MCF 10A (cell line): Measurements from ENCODE around the gene PPP1R3G. TPM values are rescaled to one million over a fixed set of nuclear protein-coding genes. Genes with fewer than 3 reads are reported as not detected.
A peak's percentile ranks its signal among the peaks of the same experiment; 100 is the strongest.

Source experiments
- BruUV-seq: library from RNA; stranded (reverse); fragments of 400-500 nt; replicated peaks from 2 replicates; lab custom pipeline; 2021; lab: Mats Ljungman, UMichigan
- CTCF ChIA-PET: fragments of 300-600 bp; sonication (Branson Sonifier 250); formaldehyde crosslinking; extraction: SDS; loops from one replicate; lab custom pipeline; 2021; ENCODE audit warnings: antibody characterized with exemption, inconsistent platforms; lab: Yijun Ruan, JAX
- POLR2A ChIA-PET: fragments of 300-600, 350-650 bp; sonication (Branson Sonifier 250); formaldehyde crosslinking; extraction: SDS; loops from one replicate; lab custom pipeline; 2020; ENCODE audit warnings: antibody characterized with exemption, inconsistent platforms; lab: Yijun Ruan, JAX
- DNase-seq: peaks from one replicate; pipeline ENCODE4 v3.0.0-alpha.2; 2018; ENCODE audit not compliant: unreplicated experiment
- H3K27ac Mint-ChIP-seq: one replicate; pipeline ENCODE4 v1.8.0; 2022; ENCODE audit warnings: mild to moderate bottlenecking, low read depth, mixed read lengths; ENCODE audit not compliant: unreplicated experiment
- H3K27me3 Mint-ChIP-seq: one replicate; pipeline ENCODE4 v1.8.0; 2022; ENCODE audit warnings: mixed read lengths; ENCODE audit not compliant: insufficient read depth, unreplicated experiment
- H3K36me3 Mint-ChIP-seq: one replicate; pipeline ENCODE4 v1.8.0; 2022; ENCODE audit warnings: mild to moderate bottlenecking, moderate library complexity, mixed read lengths; ENCODE audit not compliant: insufficient read depth, unreplicated experiment
- H3K4me1 Mint-ChIP-seq: one replicate; pipeline ENCODE4 v1.8.0; 2022; ENCODE audit warnings: mixed read lengths; ENCODE audit not compliant: insufficient read depth, unreplicated experiment
- H3K4me3 Mint-ChIP-seq: one replicate; pipeline ENCODE4 v1.8.0; 2022; ENCODE audit warnings: mild to moderate bottlenecking, moderate library complexity, mixed read lengths; ENCODE audit not compliant: unreplicated experiment
- H3K9me3 Mint-ChIP-seq: one replicate; pipeline ENCODE4 v1.8.0; 2022; ENCODE audit warnings: mixed read lengths; ENCODE audit not compliant: unreplicated experiment
- CTCF ChIP-seq: fragments of 200-600 bp; IDR thresholded peaks from one replicate; pipeline ENCODE4 v1.8.0; 2022; ENCODE audit warnings: antibody characterized with exemption, mild to moderate bottlenecking; ENCODE audit not compliant: unreplicated experiment
- intact Hi-C: fragments of 100-400 bp; cut with micrococcal nuclease; formaldehyde crosslinking; loops from 2 replicates; pipeline ENCODE4 v1.14.1; 2022
- total RNA-seq: library from RNA; stranded (reverse); gene quantifications from 2 replicates; pipeline ENCODE4 v1.2.3, GENCODE V29; 2022

PPP1R3G gene
- total RNA-seq, 1 experiment from 2014 or later, result 0.07 TPM

- ChIA-PET CTCF (interaction anchor here (1.2 kb wide), 1 partner anchor 34 kb away, joined by 3 read pairs; no protein-coding TSS in a partner anchor), POLR2A (no interaction called here)
- Mint-ChIP-seq H3K36me3 (peaks cover 8% of the 10 kb centered on the region), H3K4me3 (no peak overlapping the region), H3K27ac (no peak overlapping the region), H3K27me3 (no peaks in the 10 kb centered on the region), H3K4me1 (peaks cover 8% of the 10 kb centered on the region), H3K9me3 (no peaks in the 10 kb centered on the region)
- no peak for TF ChIP-seq CTCF
- intact Hi-C loops, result no loop called here
- DNase-seq, result no peak
- no TSS peak for BruUV-seq
These were observed 25.1 kb downstream of the PPP1R3G start for GRCh38 chr6:5110246-5110645.

- DNase-seq, result no peak
- no peak for TF ChIP-seq CTCF
- POLR2A ChIA-PET, result no interaction called here
- no TSS peak for BruUV-seq
- Mint-ChIP-seq H3K27ac (no peak overlapping the region), H3K4me3 (no peak overlapping the region), H3K4me1 (peaks cover 8% of the 10 kb centered on the region), H3K9me3 (no peaks in the 10 kb centered on the region), H3K27me3 (no peaks in the 10 kb centered on the region), H3K36me3 (peaks cover 8% of the 10 kb centered on the region)
- CTCF ChIA-PET, result interaction anchor here (0.7 kb wide), 1 partner anchor 184 kb away, joined by 4 read pairs; no protein-coding TSS in a partner anchor
- intact Hi-C loops, result no loop called here
These were observed 26.5 kb downstream of the PPP1R3G start for GRCh38 chr6:5111626-5112025.

- peak; percentile 22 for DNase-seq
- POLR2A ChIA-PET, result no interaction called here
- no TSS peak for BruUV-seq
- CTCF ChIA-PET, result interaction anchor here (0.7 kb wide), 1 partner anchor 183 kb away, joined by 4 read pairs; no protein-coding TSS in a partner anchor
- H3K27ac Mint-ChIP-seq, result no peak overlapping the region
- H3K27me3 Mint-ChIP-seq, result no peaks in the 10 kb centered on the region
- peaks cover 8% of the 10 kb centered on the region for H3K36me3 Mint-ChIP-seq
- peaks cover 8% of the 10 kb centered on the region for H3K4me1 Mint-ChIP-seq
- H3K4me3 Mint-ChIP-seq, result no peak overlapping the region
- TF ChIP-seq CTCF, result no peak
- intact Hi-C loops, result no loop called here
- no peaks in the 10 kb centered on the region for H3K9me3 Mint-ChIP-seq
These were observed 27.1 kb downstream of the PPP1R3G start for GRCh38 chr6:5112066-5112799.

- H3K27me3 Mint-ChIP-seq, result no peaks in the 10 kb centered on the region
- intact Hi-C loops, result no loop called here
- H3K4me3 Mint-ChIP-seq, result no peak overlapping the region
- BruUV-seq, result no TSS peak
- H3K4me1 Mint-ChIP-seq, result peaks cover 8% of the 10 kb centered on the region
- no peak for TF ChIP-seq CTCF
- ChIA-PET CTCF (interaction anchor here (0.6 kb wide), 1 partner anchor 10 kb away, joined by 5 read pairs; no protein-coding TSS in a partner anchor), POLR2A (no interaction called here)
- H3K36me3 Mint-ChIP-seq, result peaks cover 2% of the 10 kb centered on the region
- no peak overlapping the region for H3K27ac Mint-ChIP-seq
- no peaks in the 10 kb centered on the region for H3K9me3 Mint-ChIP-seq
- DNase-seq, result no peak
These were observed 28.0 kb downstream of the PPP1R3G start for GRCh38 chr6:5113096-5113495.
